GM18498 (cell line): Measurements from ENCODE around the gene KLHL5.

Experiments used
- ATAC-seq: cut with Tn5 transposase; IDR thresholded peaks from one replicate; pipeline ENCODE4 v1.9.1; 2021; ENCODE audit warnings: mild to moderate bottlenecking, moderate library complexity; ENCODE audit not compliant: unreplicated experiment

Gene KLHL5

GRCh38 chr4:39043058-39043860 lies 18.8 kb upstream of the KLHL5 start:
- ATAC-seq: no peak

GRCh38 chr4:39043861-39044363 lies 18.1 kb upstream of the KLHL5 start:
- no peak for ATAC-seq

DNA sequence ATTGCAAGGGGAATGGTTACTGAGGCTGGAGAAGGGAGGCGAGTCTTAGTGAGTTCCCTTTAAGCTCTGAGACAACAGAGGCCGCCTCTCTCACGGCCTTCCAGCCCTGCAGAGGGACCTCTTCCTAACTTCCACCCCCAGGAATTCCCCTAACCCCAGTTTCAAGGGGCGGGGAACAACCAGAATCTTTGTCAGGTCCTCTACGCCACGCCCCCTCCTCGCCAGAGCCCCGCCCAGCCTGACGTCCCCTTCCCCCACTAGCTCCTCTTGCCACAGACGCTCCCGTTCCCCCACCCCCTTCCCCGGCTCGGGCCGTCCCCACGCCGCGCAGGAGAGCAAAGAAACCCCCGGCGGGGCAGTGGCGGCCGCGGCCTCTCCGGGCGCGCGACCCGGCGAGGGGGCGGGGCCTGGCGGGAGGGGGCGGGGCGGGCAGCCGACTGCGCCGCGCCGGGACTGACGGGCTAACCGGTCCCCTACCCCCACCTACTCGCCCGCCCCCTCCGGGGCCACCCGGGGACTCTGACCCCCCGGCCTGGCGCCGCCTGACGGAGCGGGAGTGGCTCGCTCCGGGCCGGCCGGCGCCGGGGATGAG lies 17.6 kb upstream of the KLHL5 start:
- peak; percentile 77 for ATAC-seq

GRCh38 chr4:39044956-39045826 lies 16.8 kb upstream of the KLHL5 start:
- peak; percentile 36 for ATAC-seq

DNA sequence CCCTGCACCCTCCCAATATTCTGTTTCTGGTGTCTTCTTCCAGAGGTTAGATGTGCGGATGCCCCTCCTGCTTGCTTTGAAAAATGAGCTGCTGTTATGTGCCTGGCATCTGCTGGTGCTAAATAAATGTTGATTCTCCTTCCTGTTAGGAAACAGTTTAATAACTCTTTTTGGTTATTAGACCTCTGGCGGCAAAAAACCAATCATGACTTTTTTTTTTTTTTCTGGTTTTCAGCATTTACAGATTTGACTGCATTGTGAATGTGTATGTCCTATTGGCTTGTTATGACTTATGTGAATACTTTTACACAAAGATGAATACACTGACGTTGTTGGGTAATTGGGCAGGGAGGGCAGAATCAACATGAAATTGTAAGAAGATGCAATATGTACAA lies 16.2 kb upstream of the KLHL5 start:
- ATAC-seq: no peak

- no peak for ATAC-seq
These were observed 15.8 kb upstream of the KLHL5 start for GRCh38 chr4:39046249-39046648.

GRCh38 chr4:39047681-39048080 lies 14.4 kb upstream of the KLHL5 start:
- ATAC-seq: no peak

- no peak for ATAC-seq
These were observed 13.7 kb upstream of the KLHL5 start for GRCh38 chr4:39048311-39048710.

DNA sequence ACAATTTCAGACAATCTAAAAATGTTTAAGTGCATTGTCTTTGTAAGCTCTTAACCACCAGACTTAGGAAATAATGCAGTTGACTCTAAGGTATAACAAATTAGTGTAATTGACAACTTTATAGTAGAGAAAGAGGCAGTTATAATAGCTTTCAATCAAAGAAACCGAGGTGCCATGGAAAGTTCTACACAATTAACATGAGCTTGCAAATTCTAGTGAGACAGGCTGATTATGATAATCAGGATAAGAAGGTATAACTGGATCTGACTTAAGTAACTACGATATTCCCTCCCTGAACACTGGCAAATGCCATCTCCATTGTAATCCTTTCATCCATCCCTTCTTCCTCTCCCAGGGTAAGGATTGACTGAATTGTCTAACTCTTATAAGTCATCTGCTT lies 11.4 kb upstream of the KLHL5 start:
- no peak for ATAC-seq

DNA sequence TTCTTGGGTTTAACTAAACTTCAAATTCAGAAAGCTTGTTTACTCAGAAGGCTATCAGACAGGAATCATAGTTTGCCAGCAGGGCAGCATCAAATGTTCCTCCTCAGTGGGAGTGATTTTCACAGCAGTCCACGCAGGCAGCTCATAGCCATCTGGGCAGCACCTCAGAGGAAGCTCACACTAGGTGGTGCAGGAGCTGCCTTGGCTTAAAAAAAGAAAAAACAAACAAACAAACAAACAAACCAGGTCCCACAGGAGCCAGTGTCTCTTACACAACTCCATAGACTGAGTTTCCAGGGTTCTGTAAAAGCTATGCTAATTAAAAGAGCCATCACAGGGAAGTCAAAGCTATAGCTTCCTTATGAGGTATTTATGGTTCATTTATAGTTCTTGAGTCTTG lies 10.5 kb upstream of the KLHL5 start:
- no peak for ATAC-seq

DNA sequence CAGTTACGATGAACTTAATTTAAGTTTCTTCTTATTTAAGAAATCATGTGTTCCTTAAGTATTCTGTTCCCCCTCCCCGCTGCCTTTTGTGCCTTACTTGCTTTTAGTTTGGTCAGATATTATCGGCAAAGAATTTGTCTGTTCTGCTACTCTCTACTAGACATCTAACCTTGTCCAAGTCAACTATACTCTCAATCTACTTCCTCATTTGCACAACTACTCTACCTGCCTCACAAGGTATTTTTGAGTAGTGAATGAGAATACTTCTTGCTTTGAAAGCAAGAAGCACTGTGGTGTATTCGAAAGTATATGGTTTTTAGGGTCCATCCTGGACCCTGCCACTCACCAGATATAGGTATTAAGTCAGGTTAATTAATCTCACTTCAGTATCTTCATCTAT lies 8.0 kb upstream of the KLHL5 start:
- no peak for ATAC-seq

GRCh38 chr4:39054497-39054896 lies 7.5 kb upstream of the KLHL5 start:
- no peak for ATAC-seq

DNA sequence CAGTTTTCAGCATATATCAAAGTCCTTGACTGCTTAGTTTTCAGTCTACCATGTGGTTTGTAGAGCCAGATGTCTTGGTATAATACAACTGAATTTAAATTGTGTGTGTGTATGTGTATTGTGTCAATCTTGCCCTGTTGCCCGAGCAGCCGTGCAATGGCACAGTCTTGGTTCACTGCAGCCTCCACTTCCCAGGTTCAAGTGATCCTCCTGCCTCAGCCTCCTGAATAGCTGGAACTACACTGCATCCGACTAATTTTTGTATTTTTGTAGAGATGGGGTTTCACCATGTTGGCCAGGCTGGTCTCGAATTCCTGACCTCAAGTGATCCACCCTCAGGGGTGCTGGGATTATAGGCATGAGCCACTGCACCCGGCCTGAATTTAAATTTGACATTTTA lies 6.0 kb upstream of the KLHL5 start:
- ATAC-seq: no peak

GRCh38 chr4:39061457-39061856 lies 575 bp upstream of the KLHL5 start:
- no peak for ATAC-seq

GRCh38 chr4:39062770-39063097 lies 702 bp downstream of the KLHL5 start:
- ATAC-seq: no peak

GRCh38 chr4:39063430-39063829 lies 1.4 kb downstream of the KLHL5 start:
- ATAC-seq: no peak

- no peak for ATAC-seq
These were observed 4.3 kb downstream of the KLHL5 start for GRCh38 chr4:39066371-39066770.

DNA sequence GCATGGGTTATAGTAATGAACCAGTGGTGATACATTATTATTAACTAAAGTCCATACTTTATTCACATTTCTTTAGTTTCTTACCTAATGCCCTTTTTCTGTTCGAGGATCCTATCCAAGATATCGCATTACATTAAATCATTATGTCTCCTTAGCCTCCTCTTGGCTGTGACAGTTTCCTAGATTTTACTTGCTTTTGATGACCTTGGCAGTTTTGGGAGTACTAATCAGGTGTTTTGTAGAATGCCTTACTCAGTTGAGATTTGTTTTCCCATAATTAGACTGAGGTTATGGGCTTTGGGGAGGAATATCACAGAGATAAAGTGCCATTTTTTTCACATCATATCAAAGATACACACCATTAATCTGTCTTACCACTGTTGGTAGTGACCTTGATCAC lies 5.0 kb downstream of the KLHL5 start:
- no peak for ATAC-seq

DNA sequence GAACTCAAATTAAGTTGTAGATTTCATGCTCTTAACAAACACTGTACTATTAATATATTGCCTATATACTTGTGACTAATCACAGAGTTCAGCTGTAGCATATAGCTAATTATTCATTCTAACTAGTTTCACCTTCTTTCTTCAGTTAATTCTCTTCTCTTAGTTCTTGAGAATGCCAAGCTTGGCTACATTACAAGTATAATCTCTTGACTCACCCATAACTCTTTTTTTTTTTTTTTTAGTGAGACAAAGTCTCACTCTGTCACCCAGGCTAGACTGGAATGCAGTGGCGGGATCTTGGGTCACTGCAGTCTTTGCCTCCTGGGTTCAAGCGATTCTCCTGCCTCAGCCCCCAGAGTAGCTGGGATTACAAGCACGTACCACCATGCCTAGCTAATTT lies 5.4 kb downstream of the KLHL5 start:
- ATAC-seq: no peak

- ATAC-seq: no peak
These were observed 6.9 kb downstream of the KLHL5 start for GRCh38 chr4:39068907-39069306.

DNA sequence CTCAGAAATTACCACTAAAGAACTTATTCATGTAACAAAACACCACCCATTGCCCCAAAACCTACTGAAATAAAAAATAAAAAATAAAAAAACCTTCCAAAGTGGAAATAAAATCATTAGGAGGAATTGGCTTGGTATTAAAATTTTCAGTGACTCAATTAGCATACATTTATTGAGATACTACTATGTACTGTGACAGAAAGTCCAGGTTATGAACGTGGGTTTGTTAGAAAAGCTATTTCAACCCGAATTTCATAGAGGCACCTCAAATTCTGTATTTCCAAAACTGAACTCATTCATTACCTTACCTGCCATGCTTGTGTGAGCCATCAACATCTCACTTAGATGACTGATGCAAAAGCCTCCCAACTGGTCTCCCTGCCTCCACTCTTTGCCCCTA lies 16.8 kb downstream of the KLHL5 start:
- no peak for ATAC-seq

GRCh38 chr4:39083164-39083563 lies 21.1 kb downstream of the KLHL5 start:
- ATAC-seq: no peak
